Measurements from ENCODE around the gene CBFB.
"Not testable (repeated sequence)": the region's sequence is repeated elsewhere in the genome, so short reads cannot be mapped to it uniquely, and the experiment has no call there.

Gene CBFB

GRCh38 chr16:67114793-67115192, 85.8 kb downstream of the CBFB start:
- TF ChIP-seq CTCF (IDR thresholded peaks at IDR 0.05; ENCODE audit: low read depth, low read length), result no peak
- H3K4me1 ChIP-seq, result no peaks in the 10 kb centered on the region; the same call in 1 of the 2 replicates

DNA sequence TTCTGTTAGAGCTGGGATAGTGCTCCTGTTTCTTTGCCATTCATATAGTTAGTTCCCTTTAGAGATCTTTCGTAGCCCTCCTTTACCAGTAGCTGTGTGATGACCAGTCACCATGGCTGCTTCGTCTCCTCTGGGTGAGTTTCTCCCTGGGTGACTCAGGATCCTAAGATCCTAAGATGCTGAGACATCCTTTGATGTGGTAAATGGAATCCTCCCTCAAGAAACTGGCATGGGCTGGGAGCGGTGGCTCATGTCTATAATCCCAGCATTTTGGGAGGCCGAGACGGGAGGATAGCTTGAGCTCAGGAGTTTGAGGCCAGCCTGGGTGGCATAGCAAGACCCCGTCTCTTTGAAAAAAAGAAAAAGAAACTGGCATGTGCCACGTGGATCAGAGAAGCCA, 86.7 kb downstream of the CBFB start:
- no peaks in the 10 kb centered on the region for H3K9me3 ChIP-seq
- no peaks in the 10 kb centered on the region; the same call in 1 of the 2 replicates for H3K4me1 ChIP-seq
- no peak for DNase-seq
- H3K4me3 ChIP-seq (ENCODE audit: low read depth, low read length), result no peak overlapping the region
- H3K36me3 ChIP-seq, result peaks cover 7% of the 10 kb centered on the region; the same call in 1 of the 2 replicates
- TF ChIP-seq CTCF (IDR thresholded peaks at IDR 0.05; ENCODE audit: low read depth, low read length), result no peak
- H3K27me3 ChIP-seq, result no peaks in the 10 kb centered on the region

More at GRCh38 chr16:67114793-67115192, 85.8 kb downstream of the CBFB start:
- Histone ChIP-seq H3K9me3 (no peaks in the 10 kb centered on the region), H3K4me3 (ENCODE audit: low read depth, low read length) (no peak overlapping the region), H3K36me3 (0 out of 2 replicates have a peak, but pooled peaks cover 1% of the 10 kb centered on the region), H3K27me3 (no peaks in the 10 kb centered on the region)
- DNase-seq, result no peak

DNA sequence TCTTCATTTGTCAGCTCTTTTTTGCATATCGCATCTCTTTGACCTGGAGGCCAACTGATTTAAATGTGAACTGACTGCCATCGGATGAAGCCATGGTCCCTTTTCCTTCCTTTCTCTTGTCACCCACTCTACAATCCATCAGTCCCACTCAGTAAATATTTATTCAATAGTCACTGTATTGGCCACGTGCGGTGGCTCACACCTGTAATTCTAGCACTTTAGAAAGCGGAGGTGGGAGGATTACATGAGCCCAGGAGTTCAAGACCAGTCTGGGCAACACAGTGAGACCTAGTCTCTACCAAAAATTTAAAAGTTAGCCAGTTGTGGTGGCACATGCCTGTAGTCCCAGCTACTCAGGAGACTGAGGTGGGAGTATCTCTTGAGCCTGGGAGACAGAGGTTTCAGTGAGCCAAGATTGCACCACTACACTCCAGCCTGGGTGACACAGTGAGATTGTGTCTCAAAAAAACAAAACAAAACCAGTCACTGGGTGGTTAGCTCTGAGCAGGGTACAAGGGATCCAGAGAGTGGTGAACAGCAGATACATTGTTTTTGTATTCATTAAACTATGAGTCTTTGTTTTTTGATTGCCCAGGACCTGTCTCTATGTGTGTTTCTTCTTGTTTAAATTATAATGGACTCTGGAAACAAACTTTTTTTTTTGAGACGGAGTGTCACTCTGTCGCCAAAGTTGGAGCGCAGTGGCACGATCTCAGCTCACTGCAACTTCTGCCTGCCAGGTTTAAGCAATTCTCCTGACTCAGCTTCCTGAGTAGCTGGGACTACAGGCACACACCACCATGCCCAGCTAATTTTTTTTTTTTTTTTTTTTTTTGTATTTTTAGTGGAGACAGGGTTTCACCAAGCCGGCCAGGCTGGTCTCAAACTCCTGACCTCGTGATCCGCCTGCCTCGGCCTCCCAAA, 87.7 kb downstream of the CBFB start:
- Histone ChIP-seq H3K27me3 (no peaks in the 10 kb centered on the region), H3K4me1 (no peaks in the 10 kb centered on the region; the same call in 1 of the 2 replicates), H3K36me3 (peaks cover 15% of the 10 kb centered on the region), H3K9me3 (no peaks in the 10 kb centered on the region), H3K4me3 (ENCODE audit: low read depth, low read length) (no peak overlapping the region)
- no peak for TF ChIP-seq CTCF (IDR thresholded peaks at IDR 0.05; ENCODE audit: low read depth, low read length)
- DNase-seq, result no peak

- no peaks in the 10 kb centered on the region for H3K27me3 ChIP-seq
- no peak for TF ChIP-seq CTCF (IDR thresholded peaks at IDR 0.05; ENCODE audit: low read depth, low read length)
- H3K4me3 ChIP-seq (ENCODE audit: low read depth, low read length), result no peak overlapping the region
- H3K9me3 ChIP-seq, result no peaks in the 10 kb centered on the region; the same call in 1 of the 2 replicates
- H3K36me3 ChIP-seq, result peaks cover 21% of the 10 kb centered on the region
- no peak for DNase-seq
- no peaks in the 10 kb centered on the region; the same call in 1 of the 2 replicates for H3K4me1 ChIP-seq
These were observed 88.8 kb downstream of the CBFB start for GRCh38 chr16:67117716-67118115.

DNA sequence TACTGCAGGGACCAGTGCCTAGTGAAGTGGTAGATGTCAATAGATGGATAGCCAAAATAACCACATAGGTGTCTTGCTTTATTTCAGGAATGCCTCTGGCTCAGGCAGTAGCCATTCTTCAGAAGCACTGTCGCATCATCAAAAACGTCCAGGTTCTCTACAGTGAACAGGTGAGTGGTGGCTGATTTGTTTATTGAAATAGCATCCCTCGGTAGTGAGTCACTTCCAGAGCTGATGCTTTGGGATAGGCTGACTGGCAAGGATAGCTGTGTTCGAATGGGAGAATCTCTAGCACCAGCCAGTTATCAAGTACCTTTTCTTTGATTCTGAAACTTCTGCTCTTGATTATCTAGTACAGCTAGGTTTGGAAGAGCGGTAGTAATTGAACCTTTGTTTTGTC, 91.1 kb downstream of the CBFB start:
- H3K36me3 ChIP-seq, result peaks cover 27% of the 10 kb centered on the region
- no peak for DNase-seq
- no peaks in the 10 kb centered on the region for H3K27me3 ChIP-seq
- TF ChIP-seq CTCF (IDR thresholded peaks at IDR 0.05; ENCODE audit: low read depth, low read length), result no peak
- H3K4me1 ChIP-seq, result no peaks in the 10 kb centered on the region
- no peaks in the 10 kb centered on the region; the same call in 1 of the 2 replicates for H3K9me3 ChIP-seq
- H3K4me3 ChIP-seq (ENCODE audit: low read depth, low read length), result no peak overlapping the region

GRCh38 chr16:67122799-67123198, 93.8 kb downstream of the CBFB start:
- H3K9me3 ChIP-seq; DNase-seq; H3K4me1 ChIP-seq; H3K27me3 ChIP-seq; H3K4me3 ChIP-seq (ENCODE audit: low read depth, low read length): not testable (repeated sequence)
- H3K36me3 ChIP-seq, result peaks cover 34% of the 10 kb centered on the region

All from BE2C (cell line).